K562 (cell line): ENCODE data around the gene ADSS2. TPM values are rescaled to one million over a fixed set of nuclear protein-coding genes. Genes with fewer than 3 reads are reported as not detected.
A peak's percentile ranks its signal among the peaks of the same experiment; 100 is the strongest.

Source experiments
- ERF ChIP-seq: fragments of 450-650 bp; formaldehyde crosslinking; IDR thresholded peaks from 2 replicates; pipeline ENCODE4 v1.4.0; 2020; ENCODE audit warnings: mild to moderate bottlenecking, mixed read lengths
- GABPA ChIP-seq: fragments of 200-800 bp; sonication (Bioruptor generic); conservative IDR thresholded peaks from 2 replicates; pipeline ENCODE4 v1.6.1; 2016; ENCODE audit warnings: low read depth, missing genetic modification characterization, missing compliant biosample characterization
- HNRNPH1 ChIP-seq: fragments of 200-400 bp; formaldehyde crosslinking; optimal IDR thresholded peaks from 2 replicates; pipeline ENCODE3; 2017; ENCODE audit warnings: low read depth, mild to moderate bottlenecking, low read length, moderate library complexity
- HNRNPK ChIP-seq: fragments of 200-400 bp; formaldehyde crosslinking; IDR thresholded peaks from one replicate; pipeline ENCODE4 v1.6.1; 2018; ENCODE audit warnings: mild to moderate bottlenecking, low read depth, low read length; ENCODE audit not compliant: poor library complexity, severe bottlenecking
- IRF2 ChIP-seq: sonication (generic); formaldehyde crosslinking; IDR thresholded peaks from 2 replicates; pipeline ENCODE4 v1.8.1; 2022; ENCODE audit warnings: mild to moderate bottlenecking, missing genetic modification reagents
- NR2C1 ChIP-seq, 2 experiments: fragments of 450-650 bp; IDR thresholded peaks; 2 replicates each; pipeline ENCODE4 v1.6.1; 2017; ENCODE audit warnings: mild to moderate bottlenecking in 2 of 2, antibody characterized with exemption in 1 of 2, inconsistent platforms in 1 of 2, missing compliant biosample characterization in 1 of 2, missing genetic modification characterization in 1 of 2
- OTX1 ChIP-seq: fragments of 450-650 bp; formaldehyde crosslinking; IDR thresholded peaks from 2 replicates; pipeline ENCODE4 v1.4.0; 2022; ENCODE audit warnings: mild to moderate bottlenecking
- POLR2AphosphoS2 ChIP-seq: IDR thresholded peaks from 2 replicates; pipeline ENCODE4 v1.6.1; 2012; ENCODE audit warnings: low read length, improper control_type of control experiment
- PPARD ChIP-seq: fragments of 250-450 bp; sonication (Bioruptor Pico); IDR thresholded peaks from 2 replicates; pipeline ENCODE4 v1.8.0; 2022; ENCODE audit warnings: inconsistent platforms, mild to moderate bottlenecking, moderate library complexity
- SP2 ChIP-seq: IDR thresholded peaks from 2 replicates; pipeline ENCODE4 v1.6.1; 2011; ENCODE audit warnings: mild to moderate bottlenecking, low read depth, low read length, moderate library complexity; ENCODE audit not compliant: poor library complexity, severe bottlenecking; ENCODE audit errors: extremely low read depth
- TCF7L2 ChIP-seq: fragments of 150-350 bp; IDR thresholded peaks from 2 replicates; pipeline ENCODE4 v1.6.1; 2016; ENCODE audit warnings: low read depth, mild to moderate bottlenecking, low read length, moderate library complexity
- ZNF253 ChIP-seq: fragments of 250-450 bp; sonication (Bioruptor Pico); conservative IDR thresholded peaks from 2 replicates; pipeline ENCODE4 v1.6.1; 2021; ENCODE audit warnings: mild to moderate bottlenecking
- ZNF41 ChIP-seq: fragments of 250-450 bp; sonication (Bioruptor Pico); conservative IDR thresholded peaks from 2 replicates; pipeline ENCODE4 v1.4.0; 2020; ENCODE audit warnings: mild to moderate bottlenecking
- ZNF695 ChIP-seq: fragments of 450-650 bp; formaldehyde crosslinking; IDR thresholded peaks from 2 replicates; pipeline ENCODE4 v1.4.0; 2020; ENCODE audit warnings: mild to moderate bottlenecking, moderate library complexity
- polyA plus RNA-seq, 8 experiments: library from polyadenylated mRNA; depleted of rRNA in 4 of 8; stranded (reverse) in 5 of 8; unstranded in 3 of 8; fragments of >200 nt; fragmentation: Nextera tagmentation in 2 of 8; fragmentation: Illumina TruSeq in 1 of 8; extraction: Ambion mirVana in 2 of 8; extraction: Trizol in 1 of 8; gene quantifications; 2 replicates each; pipeline versions ENCODE4 v1.2.1 to v1.2.3, GENCODE V29; 2011 to 2014; ENCODE audit warnings: inconsistent platforms in 1 of 8, missing spikeins in 1 of 8
- total RNA-seq, 7 experiments: library from RNA; depleted of rRNA in 6 of 7; stranded (reverse); fragments of >200 nt in 6 of 7; fragmentation: Illumina TruSeq in 2 of 7; extraction: Trizol in 2 of 7; gene quantifications; 2 replicates each; pipeline versions ENCODE4 v1.2.1 to v1.2.3, GENCODE V29; 2011 to 2021; ENCODE audit warnings: low replicate concordance in 1 of 7
- TF ChIP-seq, protein P1 (sequence below): sonication (generic); formaldehyde crosslinking; IDR thresholded peaks from 2 replicates; pipeline ENCODE4 v1.8.0; 2023; ENCODE audit warnings: missing genetic modification reagents, mild to moderate bottlenecking, borderline replicate concordance
- TF ChIP-seq, protein P2 (sequence below): fragments of 450-650 bp; IDR thresholded peaks from one replicate; pipeline ENCODE4 v1.6.1; 2018; ENCODE audit warnings: mild to moderate bottlenecking, moderate library complexity; ENCODE audit not compliant: partially characterized antibody
- TF ChIP-seq, protein P3 (sequence below): fragments of 450-650 bp; conservative IDR thresholded peaks from 2 replicates; pipeline ENCODE4 v1.6.1; 2016; ENCODE audit warnings: missing genetic modification characterization, low read depth, mild to moderate bottlenecking, missing compliant biosample characterization, moderate library complexity
- TF ChIP-seq, protein P4 (sequence below), 2 experiments: IDR thresholded peaks; 2 replicates each; pipeline ENCODE4 v1.6.1; 2012; ENCODE audit warnings: improper control_type of control experiment in 2 of 2, low read depth in 2 of 2, low read length in 2 of 2, borderline replicate concordance in 1 of 2

Gene ADSS2
- total and polyA plus RNA-seq, 9 of the 15 experiments (the other 6 are each of a cell fraction or from before 2014, with no cell fraction given), result 8.8 to 63.8 (median 59.4) TPM

DNA sequence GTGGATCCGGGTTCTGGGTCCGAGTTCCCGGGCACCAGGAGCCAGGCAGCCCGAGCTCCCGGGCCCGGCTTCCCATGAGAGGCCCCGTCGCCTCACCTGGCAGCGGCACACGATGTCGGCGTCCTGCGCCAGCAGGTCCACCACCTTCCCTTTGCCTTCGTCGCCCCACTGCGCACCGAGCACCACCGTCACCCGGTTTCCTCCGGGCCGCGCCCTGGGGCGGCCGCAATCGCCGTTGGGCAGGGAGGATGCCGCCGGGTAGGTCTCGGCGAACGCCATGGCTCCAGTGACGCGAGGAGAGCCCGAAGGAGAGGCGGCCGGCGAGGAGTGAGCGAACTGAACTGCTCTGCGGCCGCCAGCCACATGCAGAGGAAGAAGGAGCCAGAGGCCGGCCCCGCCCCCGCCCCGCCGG, at the start of gene ADSS2 (continued):
- TF ChIP-seq, protein P1, sequence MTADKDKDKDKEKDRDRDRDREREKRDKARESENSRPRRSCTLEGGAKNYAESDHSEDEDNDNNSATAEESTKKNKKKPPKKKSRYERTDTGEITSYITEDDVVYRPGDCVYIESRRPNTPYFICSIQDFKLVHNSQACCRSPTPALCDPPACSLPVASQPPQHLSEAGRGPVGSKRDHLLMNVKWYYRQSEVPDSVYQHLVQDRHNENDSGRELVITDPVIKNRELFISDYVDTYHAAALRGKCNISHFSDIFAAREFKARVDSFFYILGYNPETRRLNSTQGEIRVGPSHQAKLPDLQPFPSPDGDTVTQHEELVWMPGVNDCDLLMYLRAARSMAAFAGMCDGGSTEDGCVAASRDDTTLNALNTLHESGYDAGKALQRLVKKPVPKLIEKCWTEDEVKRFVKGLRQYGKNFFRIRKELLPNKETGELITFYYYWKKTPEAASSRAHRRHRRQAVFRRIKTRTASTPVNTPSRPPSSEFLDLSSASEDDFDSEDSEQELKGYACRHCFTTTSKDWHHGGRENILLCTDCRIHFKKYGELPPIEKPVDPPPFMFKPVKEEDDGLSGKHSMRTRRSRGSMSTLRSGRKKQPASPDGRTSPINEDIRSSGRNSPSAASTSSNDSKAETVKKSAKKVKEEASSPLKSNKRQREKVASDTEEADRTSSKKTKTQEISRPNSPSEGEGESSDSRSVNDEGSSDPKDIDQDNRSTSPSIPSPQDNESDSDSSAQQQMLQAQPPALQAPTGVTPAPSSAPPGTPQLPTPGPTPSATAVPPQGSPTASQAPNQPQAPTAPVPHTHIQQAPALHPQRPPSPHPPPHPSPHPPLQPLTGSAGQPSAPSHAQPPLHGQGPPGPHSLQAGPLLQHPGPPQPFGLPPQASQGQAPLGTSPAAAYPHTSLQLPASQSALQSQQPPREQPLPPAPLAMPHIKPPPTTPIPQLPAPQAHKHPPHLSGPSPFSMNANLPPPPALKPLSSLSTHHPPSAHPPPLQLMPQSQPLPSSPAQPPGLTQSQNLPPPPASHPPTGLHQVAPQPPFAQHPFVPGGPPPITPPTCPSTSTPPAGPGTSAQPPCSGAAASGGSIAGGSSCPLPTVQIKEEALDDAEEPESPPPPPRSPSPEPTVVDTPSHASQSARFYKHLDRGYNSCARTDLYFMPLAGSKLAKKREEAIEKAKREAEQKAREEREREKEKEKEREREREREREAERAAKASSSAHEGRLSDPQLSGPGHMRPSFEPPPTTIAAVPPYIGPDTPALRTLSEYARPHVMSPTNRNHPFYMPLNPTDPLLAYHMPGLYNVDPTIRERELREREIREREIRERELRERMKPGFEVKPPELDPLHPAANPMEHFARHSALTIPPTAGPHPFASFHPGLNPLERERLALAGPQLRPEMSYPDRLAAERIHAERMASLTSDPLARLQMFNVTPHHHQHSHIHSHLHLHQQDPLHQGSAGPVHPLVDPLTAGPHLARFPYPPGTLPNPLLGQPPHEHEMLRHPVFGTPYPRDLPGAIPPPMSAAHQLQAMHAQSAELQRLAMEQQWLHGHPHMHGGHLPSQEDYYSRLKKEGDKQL (CRISPR knock-in tag), result no peak
- TF ChIP-seq POLR2AphosphoS2 (0 out of 2 replicates have a peak, but pooled peaks have one; percentile 30), TCF7L2 (no peak), HNRNPH1 (no peak), OTX1 (peak; percentile 34; the same call in 1 of the 2 replicates), ZNF253 (CRISPR knock-in tag) (no peak), PPARD (no peak), ZNF695 (CRISPR knock-in tag) (no peak), GABPA (tag) (no peak), ZNF41 (CRISPR knock-in tag) (no peak), NR2C1 (IDR thresholded peaks at IDR 0.05) (no peak), NR2C1 (tag; IDR thresholded peaks at IDR 0.05) (no peak), SP2 (no peak), IRF2 (CRISPR knock-in tag) (no peak), HNRNPK (no peak), ERF (CRISPR knock-in tag) (0 out of 2 replicates have a peak, but pooled peaks have one; percentile 54)
- TF ChIP-seq, protein P2, sequence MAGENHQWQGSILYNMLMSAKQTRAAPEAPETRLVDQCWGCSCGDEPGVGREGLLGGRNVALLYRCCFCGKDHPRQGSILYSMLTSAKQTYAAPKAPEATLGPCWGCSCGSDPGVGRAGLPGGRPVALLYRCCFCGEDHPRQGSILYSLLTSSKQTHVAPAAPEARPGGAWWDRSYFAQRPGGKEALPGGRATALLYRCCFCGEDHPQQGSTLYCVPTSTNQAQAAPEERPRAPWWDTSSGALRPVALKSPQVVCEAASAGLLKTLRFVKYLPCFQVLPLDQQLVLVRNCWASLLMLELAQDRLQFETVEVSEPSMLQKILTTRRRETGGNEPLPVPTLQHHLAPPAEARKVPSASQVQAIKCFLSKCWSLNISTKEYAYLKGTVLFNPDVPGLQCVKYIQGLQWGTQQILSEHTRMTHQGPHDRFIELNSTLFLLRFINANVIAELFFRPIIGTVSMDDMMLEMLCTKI, result no peak
- TF ChIP-seq, protein P3, sequence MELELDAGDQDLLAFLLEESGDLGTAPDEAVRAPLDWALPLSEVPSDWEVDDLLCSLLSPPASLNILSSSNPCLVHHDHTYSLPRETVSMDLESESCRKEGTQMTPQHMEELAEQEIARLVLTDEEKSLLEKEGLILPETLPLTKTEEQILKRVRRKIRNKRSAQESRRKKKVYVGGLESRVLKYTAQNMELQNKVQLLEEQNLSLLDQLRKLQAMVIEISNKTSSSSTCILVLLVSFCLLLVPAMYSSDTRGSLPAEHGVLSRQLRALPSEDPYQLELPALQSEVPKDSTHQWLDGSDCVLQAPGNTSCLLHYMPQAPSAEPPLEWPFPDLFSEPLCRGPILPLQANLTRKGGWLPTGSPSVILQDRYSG, result no peak
- TF ChIP-seq, protein P4, sequence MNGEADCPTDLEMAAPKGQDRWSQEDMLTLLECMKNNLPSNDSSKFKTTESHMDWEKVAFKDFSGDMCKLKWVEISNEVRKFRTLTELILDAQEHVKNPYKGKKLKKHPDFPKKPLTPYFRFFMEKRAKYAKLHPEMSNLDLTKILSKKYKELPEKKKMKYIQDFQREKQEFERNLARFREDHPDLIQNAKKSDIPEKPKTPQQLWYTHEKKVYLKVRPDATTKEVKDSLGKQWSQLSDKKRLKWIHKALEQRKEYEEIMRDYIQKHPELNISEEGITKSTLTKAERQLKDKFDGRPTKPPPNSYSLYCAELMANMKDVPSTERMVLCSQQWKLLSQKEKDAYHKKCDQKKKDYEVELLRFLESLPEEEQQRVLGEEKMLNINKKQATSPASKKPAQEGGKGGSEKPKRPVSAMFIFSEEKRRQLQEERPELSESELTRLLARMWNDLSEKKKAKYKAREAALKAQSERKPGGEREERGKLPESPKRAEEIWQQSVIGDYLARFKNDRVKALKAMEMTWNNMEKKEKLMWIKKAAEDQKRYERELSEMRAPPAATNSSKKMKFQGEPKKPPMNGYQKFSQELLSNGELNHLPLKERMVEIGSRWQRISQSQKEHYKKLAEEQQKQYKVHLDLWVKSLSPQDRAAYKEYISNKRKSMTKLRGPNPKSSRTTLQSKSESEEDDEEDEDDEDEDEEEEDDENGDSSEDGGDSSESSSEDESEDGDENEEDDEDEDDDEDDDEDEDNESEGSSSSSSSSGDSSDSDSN (IDR thresholded peaks at IDR 0.05; ENCODE audit: borderline replicate concordance in 1 of 2, low read depth in 2 of 2, low read length in 2 of 2), result peak in 1 of 2 experiments; percentile 51; a peak in 1 of 4 replicates
